Measurements from ENCODE around the gene DLEC1. TPM values are rescaled to one million over a fixed set of nuclear protein-coding genes. Genes with fewer than 3 reads are reported as not detected.
"Not testable (repeated sequence)": the region's sequence is repeated elsewhere in the genome, so short reads cannot be mapped to it uniquely, and the experiment has no call there.

The DLEC1 gene
- total and polyA plus RNA-seq, 4 donors: 0.25 to 0.69 (median 0.42) TPM

DNA sequence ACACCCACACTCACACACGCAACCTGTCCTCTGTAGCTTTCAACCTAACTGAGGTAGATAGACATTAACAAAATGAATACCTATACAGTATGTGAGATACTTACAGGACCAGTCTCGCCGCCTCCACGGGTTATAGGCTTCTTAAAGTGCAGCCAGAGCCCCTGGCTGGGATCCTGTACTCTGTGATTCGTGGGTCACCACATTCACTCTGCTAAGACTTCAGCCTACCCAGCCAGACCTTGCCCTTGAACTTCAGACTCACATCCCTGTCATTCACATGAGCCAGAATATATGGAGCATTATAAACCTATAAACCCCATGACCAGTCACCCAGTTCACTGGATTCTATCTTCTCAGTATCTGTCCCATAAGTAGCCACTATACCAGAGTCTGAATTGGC is 1.4 kb downstream of the DLEC1 start:
- Histone ChIP-seq H3K9me3 (ENCODE audit: control insufficient read depth, low read length) (no peaks in the 10 kb centered on the region), H3K4me3 (ENCODE audit: low read length in 2 of 2) (no peak overlapping the region), H3K4me1 (ENCODE audit: control insufficient read depth in 1 of 2, insufficient read depth in 2 of 2, low read length in 2 of 2) (no peaks in the 10 kb centered on the region), H3K27ac (ENCODE audit: low read depth in 1 of 2, low read length in 2 of 2) (no peak overlapping the region), H3K27me3 (ENCODE audit: control insufficient read depth in 1 of 2, insufficient read depth in 2 of 2, low read length in 1 of 2) (no peaks in the 10 kb centered on the region), H3K36me3 (ENCODE audit: control insufficient read depth in 1 of 2, insufficient read depth in 2 of 2, low read length in 1 of 2) (no peaks in the 10 kb centered on the region)
- 90 to 91% methylated on average over 5 of the region's 5 CpGs for WGBS, 2 donors
- DNase-seq: no peak
- intact Hi-C loops (cut with DNase I): no loop called here
- no peak for ATAC-seq (ENCODE audit: low FRiP score)

DNA sequence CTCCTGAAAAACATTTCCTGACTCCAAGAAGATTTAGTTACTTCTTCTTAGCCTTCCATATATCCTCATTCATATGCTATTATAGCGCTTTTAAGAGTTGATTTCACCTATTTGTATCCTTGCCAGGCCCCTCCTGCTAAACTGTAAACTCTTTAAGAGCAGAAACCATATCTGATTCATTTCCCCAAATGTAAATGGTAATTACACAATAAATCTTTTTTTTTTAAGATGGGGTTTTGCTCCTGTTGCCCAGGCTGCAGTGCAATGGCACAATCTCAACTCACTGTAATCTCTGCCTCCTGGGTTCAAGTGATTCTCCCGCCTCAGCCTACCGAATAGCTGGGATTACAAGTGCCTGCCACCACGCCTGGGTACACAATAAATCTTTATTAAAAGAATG is 4.5 kb downstream of the DLEC1 start:
- 90 to 95% methylated on average over 4 of the region's 4 CpGs for WGBS, 2 donors
- H3K9me3 ChIP-seq (ENCODE audit: control insufficient read depth, low read length): no peaks in the 10 kb centered on the region
- no peaks in the 10 kb centered on the region for H3K36me3 ChIP-seq (ENCODE audit: control insufficient read depth in 1 of 2, insufficient read depth in 2 of 2, low read length in 1 of 2)
- no peaks in the 10 kb centered on the region for H3K27me3 ChIP-seq (ENCODE audit: control insufficient read depth in 1 of 2, insufficient read depth in 2 of 2, low read length in 1 of 2)
- H3K27ac ChIP-seq (ENCODE audit: low read depth in 1 of 2, low read length in 2 of 2): no peak overlapping the region
- ATAC-seq (ENCODE audit: low FRiP score) (no peak), DNase-seq (no peak)
- H3K4me3 ChIP-seq (ENCODE audit: low read length in 2 of 2): no peak overlapping the region
- intact Hi-C loops (cut with DNase I): no loop called here
- H3K4me1 ChIP-seq (ENCODE audit: control insufficient read depth in 1 of 2, insufficient read depth in 2 of 2, low read length in 2 of 2): no peaks in the 10 kb centered on the region

DNA sequence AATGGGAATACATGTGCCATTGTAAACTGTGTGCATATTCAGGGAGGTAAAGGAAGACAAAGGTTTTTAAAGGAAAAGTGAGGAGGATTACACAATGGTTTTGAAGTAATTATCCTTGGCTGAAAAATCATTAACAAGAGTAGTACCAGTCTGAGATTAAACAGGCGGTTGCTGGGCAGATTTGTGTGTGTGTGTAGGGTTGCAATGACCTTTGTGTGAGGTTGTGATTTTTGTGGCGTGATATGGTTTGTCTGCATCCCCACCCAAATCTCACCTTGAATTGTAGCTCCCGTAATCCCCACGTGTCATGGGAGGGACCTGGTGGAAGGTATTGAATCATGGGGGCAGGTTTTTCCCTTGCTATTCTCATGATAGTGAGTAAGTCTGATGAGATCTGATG is 7.0 kb downstream of the DLEC1 start:
- no peak overlapping the region for H3K4me3 ChIP-seq (ENCODE audit: low read length in 2 of 2)
- no peak for DNase-seq
- H3K9me3 ChIP-seq (ENCODE audit: control insufficient read depth, low read length): no peaks in the 10 kb centered on the region
- H3K27me3 ChIP-seq (ENCODE audit: control insufficient read depth in 1 of 2, insufficient read depth in 2 of 2, low read length in 1 of 2): no peaks in the 10 kb centered on the region
- H3K4me1 ChIP-seq (ENCODE audit: control insufficient read depth in 1 of 2, insufficient read depth in 2 of 2, low read length in 2 of 2): no peaks in the 10 kb centered on the region
- 89 to 94% methylated on average over 4 of the region's 4 CpGs for WGBS, 2 donors
- intact Hi-C loops (cut with DNase I): no loop called here
- H3K36me3 ChIP-seq (ENCODE audit: control insufficient read depth in 1 of 2, insufficient read depth in 2 of 2, low read length in 1 of 2): no peaks in the 10 kb centered on the region
- H3K27ac ChIP-seq (ENCODE audit: low read depth in 1 of 2, low read length in 2 of 2): no peak overlapping the region
- no peak for ATAC-seq (ENCODE audit: low FRiP score)

GRCh38 chr3:38046821-38047220 is 7.8 kb downstream of the DLEC1 start:
- Histone ChIP-seq H3K27ac (ENCODE audit: low read depth in 1 of 2, low read length in 2 of 2) (no peak overlapping the region), H3K4me3 (ENCODE audit: low read length in 2 of 2) (no peak overlapping the region), H3K36me3 (ENCODE audit: control insufficient read depth in 1 of 2, insufficient read depth in 2 of 2, low read length in 1 of 2) (no peaks in the 10 kb centered on the region), H3K27me3 (ENCODE audit: control insufficient read depth in 1 of 2, insufficient read depth in 2 of 2, low read length in 1 of 2) (no peaks in the 10 kb centered on the region), H3K9me3 (ENCODE audit: control insufficient read depth, low read length) (no peaks in the 10 kb centered on the region), H3K4me1 (ENCODE audit: control insufficient read depth in 1 of 2, insufficient read depth in 2 of 2, low read length in 2 of 2) (no peaks in the 10 kb centered on the region)
- DNase-seq (no peak), ATAC-seq (ENCODE audit: low FRiP score) (no peak)
- WGBS, 2 donors: 93 to 94% methylated on average over 2 of the region's 2 CpGs
- intact Hi-C loops (cut with DNase I): no loop called here

DNA sequence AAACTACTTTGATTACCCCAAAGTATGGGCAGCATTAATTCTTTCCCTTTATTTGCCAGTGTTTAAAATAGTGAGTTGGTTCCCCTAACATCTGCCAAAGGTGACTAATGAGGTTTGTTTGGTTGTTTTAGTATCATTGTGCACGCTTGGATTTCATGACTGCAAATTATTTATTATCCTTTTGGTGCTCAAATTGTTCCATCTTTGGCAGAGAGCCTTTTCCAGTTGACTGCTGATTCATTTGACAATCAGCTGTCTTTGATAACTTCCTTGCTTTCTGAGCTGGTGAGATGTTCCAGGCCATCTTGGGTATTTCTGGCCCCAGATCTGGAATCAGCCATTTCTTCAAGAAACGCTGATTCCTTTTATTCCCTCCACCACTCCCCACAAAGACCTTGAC is 8.9 kb downstream of the DLEC1 start:
- H3K4me3 ChIP-seq (ENCODE audit: low read length in 2 of 2): no peak overlapping the region
- DNase-seq: no peak
- no peaks in the 10 kb centered on the region for H3K36me3 ChIP-seq (ENCODE audit: control insufficient read depth in 1 of 2, insufficient read depth in 2 of 2, low read length in 1 of 2)
- no peaks in the 10 kb centered on the region for H3K4me1 ChIP-seq (ENCODE audit: control insufficient read depth in 1 of 2, insufficient read depth in 2 of 2, low read length in 2 of 2)
- H3K27ac ChIP-seq (ENCODE audit: low read depth in 1 of 2, low read length in 2 of 2): no peak overlapping the region
- WGBS, 2 donors: 87 to 88% methylated on average over 2 of the region's 2 CpGs
- no peaks in the 10 kb centered on the region for H3K9me3 ChIP-seq (ENCODE audit: control insufficient read depth, low read length)
- ATAC-seq (ENCODE audit: low FRiP score): no peak
- no peaks in the 10 kb centered on the region for H3K27me3 ChIP-seq (ENCODE audit: control insufficient read depth in 1 of 2, insufficient read depth in 2 of 2, low read length in 1 of 2)
- intact Hi-C loops (cut with DNase I): no loop called here

- Histone ChIP-seq H3K4me1 (ENCODE audit: control insufficient read depth in 1 of 2, insufficient read depth in 2 of 2, low read length in 2 of 2) (no peaks in the 10 kb centered on the region), H3K27ac (ENCODE audit: low read depth in 1 of 2, low read length in 2 of 2) (no peak overlapping the region), H3K27me3 (ENCODE audit: control insufficient read depth in 1 of 2, insufficient read depth in 2 of 2, low read length in 1 of 2) (no peaks in the 10 kb centered on the region), H3K9me3 (ENCODE audit: control insufficient read depth, low read length) (no peaks in the 10 kb centered on the region), H3K4me3 (ENCODE audit: low read length in 2 of 2) (no peak overlapping the region), H3K36me3 (ENCODE audit: control insufficient read depth in 1 of 2, insufficient read depth in 2 of 2, low read length in 1 of 2) (no peaks in the 10 kb centered on the region)
- 72 to 80% methylated on average over 4 of the region's 4 CpGs for WGBS, 2 donors
- intact Hi-C loops (cut with DNase I): no loop called here
- ATAC-seq (ENCODE audit: low FRiP score) (no peak), DNase-seq (no peak)
Measured at GRCh38 chr3:38049358-38050126, 10.5 kb downstream of the DLEC1 start.

GRCh38 chr3:38051131-38051530 is 12.1 kb downstream of the DLEC1 start:
- intact Hi-C loops (cut with DNase I): no loop called here
- Histone ChIP-seq H3K27me3 (ENCODE audit: control insufficient read depth in 1 of 2, insufficient read depth in 2 of 2, low read length in 1 of 2) (no peaks in the 10 kb centered on the region), H3K36me3 (ENCODE audit: control insufficient read depth in 1 of 2, insufficient read depth in 2 of 2, low read length in 1 of 2) (no peaks in the 10 kb centered on the region), H3K4me3 (ENCODE audit: low read length in 2 of 2) (no peak overlapping the region), H3K4me1 (ENCODE audit: control insufficient read depth in 1 of 2, insufficient read depth in 2 of 2, low read length in 2 of 2) (no peaks in the 10 kb centered on the region), H3K27ac (ENCODE audit: low read depth in 1 of 2, low read length in 2 of 2) (no peak overlapping the region), H3K9me3 (ENCODE audit: control insufficient read depth, low read length) (no peaks in the 10 kb centered on the region)
- no peak for DNase-seq
- no peak for ATAC-seq (ENCODE audit: low FRiP score)
- 93 to 94% methylated on average over 13 of the region's 13 CpGs for WGBS, 2 donors

- 88 to 94% methylated on average over 5 to 28 of the region's 32 CpGs for WGBS, 2 donors
- H3K9me3 ChIP-seq (ENCODE audit: control insufficient read depth, low read length); H3K27ac ChIP-seq (ENCODE audit: low read depth in 1 of 2, low read length in 2 of 2); H3K4me1 ChIP-seq (ENCODE audit: control insufficient read depth in 1 of 2, insufficient read depth in 2 of 2, low read length in 2 of 2); ATAC-seq (ENCODE audit: low FRiP score); H3K36me3 ChIP-seq (ENCODE audit: control insufficient read depth in 1 of 2, insufficient read depth in 2 of 2, low read length in 1 of 2); intact Hi-C loops (cut with DNase I); H3K4me3 ChIP-seq (ENCODE audit: low read length in 2 of 2); DNase-seq; H3K27me3 ChIP-seq (ENCODE audit: control insufficient read depth in 1 of 2, insufficient read depth in 2 of 2, low read length in 1 of 2): not testable (repeated sequence)
Measured at GRCh38 chr3:38053286-38053685, 14.3 kb downstream of the DLEC1 start.

- intact Hi-C loops (cut with DNase I); DNase-seq; H3K27me3 ChIP-seq (ENCODE audit: control insufficient read depth in 1 of 2, insufficient read depth in 2 of 2, low read length in 1 of 2); H3K36me3 ChIP-seq (ENCODE audit: control insufficient read depth in 1 of 2, insufficient read depth in 2 of 2, low read length in 1 of 2); ATAC-seq (ENCODE audit: low FRiP score); H3K27ac ChIP-seq (ENCODE audit: low read depth in 1 of 2, low read length in 2 of 2); H3K4me3 ChIP-seq (ENCODE audit: low read length in 2 of 2); H3K9me3 ChIP-seq (ENCODE audit: control insufficient read depth, low read length); H3K4me1 ChIP-seq (ENCODE audit: control insufficient read depth in 1 of 2, insufficient read depth in 2 of 2, low read length in 2 of 2): not testable (repeated sequence)
- 81 to 88% methylated on average over 6 to 7 of the region's 9 CpGs for WGBS, 2 donors
Measured at GRCh38 chr3:38053813-38054498, 14.9 kb downstream of the DLEC1 start.

Data from aorta (tissue), 5 donors.